Retinal pigment epithelial cell (primary cell): ENCODE measurements around the gene RABIF.

Experiments used
- DNase-seq: peaks from one replicate; pipeline ENCODE4 v3.0.0-alpha.2; 2010; ENCODE audit warnings: low read depth
- H3K4me3 ChIP-seq: 2 replicates; pipeline ENCODE4 v1.5.1; 2011; ENCODE audit warnings: mild to moderate bottlenecking, low read length, control low read depth, moderate library complexity
- TF ChIP-seq, protein P1 (sequence below): conservative IDR thresholded peaks from 2 replicates; pipeline ENCODE4 v1.5.1; 2011; ENCODE audit warnings: low read depth, low read length, control low read depth, inconsistent platforms

The RABIF gene

GRCh38 chr1:202858331-202858730 lies 30.6 kb downstream of the RABIF start:
- DNase-seq = no peak
- TF ChIP-seq, protein P1, sequence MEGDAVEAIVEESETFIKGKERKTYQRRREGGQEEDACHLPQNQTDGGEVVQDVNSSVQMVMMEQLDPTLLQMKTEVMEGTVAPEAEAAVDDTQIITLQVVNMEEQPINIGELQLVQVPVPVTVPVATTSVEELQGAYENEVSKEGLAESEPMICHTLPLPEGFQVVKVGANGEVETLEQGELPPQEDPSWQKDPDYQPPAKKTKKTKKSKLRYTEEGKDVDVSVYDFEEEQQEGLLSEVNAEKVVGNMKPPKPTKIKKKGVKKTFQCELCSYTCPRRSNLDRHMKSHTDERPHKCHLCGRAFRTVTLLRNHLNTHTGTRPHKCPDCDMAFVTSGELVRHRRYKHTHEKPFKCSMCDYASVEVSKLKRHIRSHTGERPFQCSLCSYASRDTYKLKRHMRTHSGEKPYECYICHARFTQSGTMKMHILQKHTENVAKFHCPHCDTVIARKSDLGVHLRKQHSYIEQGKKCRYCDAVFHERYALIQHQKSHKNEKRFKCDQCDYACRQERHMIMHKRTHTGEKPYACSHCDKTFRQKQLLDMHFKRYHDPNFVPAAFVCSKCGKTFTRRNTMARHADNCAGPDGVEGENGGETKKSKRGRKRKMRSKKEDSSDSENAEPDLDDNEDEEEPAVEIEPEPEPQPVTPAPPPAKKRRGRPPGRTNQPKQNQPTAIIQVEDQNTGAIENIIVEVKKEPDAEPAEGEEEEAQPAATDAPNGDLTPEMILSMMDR = no peak
- no peak overlapping the region for H3K4me3 ChIP-seq

GRCh38 chr1:202857136-202857610 lies 31.8 kb downstream of the RABIF start:
- TF ChIP-seq, protein P1 = no peak

GRCh38 chr1:202856014-202856413 lies 32.9 kb downstream of the RABIF start:
- DNase-seq = no peak
- H3K4me3 ChIP-seq = no peak overlapping the region

More at GRCh38 chr1:202857136-202857610, 31.8 kb downstream of the RABIF start:
- no peak overlapping the region for H3K4me3 ChIP-seq
- no peak for DNase-seq

DNA sequence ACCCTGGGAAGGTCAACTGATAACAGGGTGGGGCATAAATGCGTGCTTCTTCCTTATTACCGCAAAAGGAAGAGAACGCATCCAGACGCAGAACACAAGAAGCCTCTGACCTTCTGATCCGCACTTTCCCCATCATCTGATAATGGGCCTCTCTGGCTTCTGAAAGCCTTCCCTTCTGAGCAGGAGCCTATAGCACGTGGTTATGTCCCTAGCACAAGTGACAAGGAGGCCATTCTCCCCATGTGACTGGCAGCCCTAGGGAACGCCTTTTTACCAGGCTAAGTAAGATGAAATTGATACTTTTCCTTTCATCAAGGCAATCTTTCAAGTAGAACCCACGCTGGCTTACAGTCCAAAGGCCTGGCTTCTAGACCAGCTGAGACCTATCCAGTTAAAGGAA lies 34.2 kb downstream of the RABIF start:
- TF ChIP-seq, protein P1 = no peak
- no peak overlapping the region for H3K4me3 ChIP-seq
- no peak for DNase-seq

More at GRCh38 chr1:202856014-202856413, 32.9 kb downstream of the RABIF start:
- TF ChIP-seq, protein P1 = no peak

DNA sequence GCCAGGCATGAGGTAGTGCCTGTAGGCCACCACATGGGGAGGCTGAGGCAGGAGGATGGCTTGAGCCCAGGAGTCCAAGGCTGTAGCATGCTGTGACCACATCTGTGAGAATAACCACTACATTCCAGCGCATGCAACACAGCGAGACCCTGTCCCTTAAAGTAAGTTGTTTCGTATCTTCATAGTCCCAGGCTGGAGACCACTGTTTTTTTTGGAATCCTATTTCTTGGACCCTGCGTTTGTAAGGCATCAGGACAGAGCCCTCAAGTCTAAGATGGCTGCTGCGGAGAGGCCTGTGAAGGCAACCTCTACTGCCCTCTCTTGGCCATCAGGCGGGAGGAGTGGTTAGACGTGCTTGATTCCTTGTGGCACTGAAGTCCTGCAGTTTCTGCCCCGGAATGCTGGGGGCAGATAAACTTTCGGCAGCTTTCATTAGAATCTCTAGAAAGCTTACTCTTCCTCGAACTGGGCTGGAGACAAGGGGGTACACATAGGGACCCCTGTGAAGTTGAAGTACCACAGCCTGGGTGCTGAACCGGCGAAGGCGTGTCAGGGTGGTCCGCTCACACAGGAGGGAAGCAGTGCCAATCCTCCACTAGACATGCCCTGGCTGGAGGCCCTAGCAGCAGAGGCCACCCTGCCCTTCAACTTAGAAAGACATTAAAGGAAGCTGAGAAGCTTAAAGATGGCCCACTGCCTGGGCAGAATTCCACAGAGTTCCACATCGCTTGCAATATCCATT lies 36.6 kb downstream of the RABIF start:
- H3K4me3 ChIP-seq = no peak overlapping the region
- TF ChIP-seq, protein P1 = peak; percentile 84
- DNase-seq = peak; percentile 28

- H3K4me3 ChIP-seq = no peak overlapping the region
- DNase-seq = no peak
- TF ChIP-seq, protein P1 = no peak
Observed at GRCh38 chr1:202850593-202851362, 38.2 kb downstream of the RABIF start.
